ENCODE measurements around the gene LAPTM4A. TPM values are rescaled to one million over a fixed set of nuclear protein-coding genes. Genes with fewer than 3 reads are reported as not detected.
"Not testable (repeated sequence)": the region's sequence is repeated elsewhere in the genome, so short reads cannot be mapped to it uniquely, and the experiment has no call there.

The LAPTM4A gene
- total RNA-seq, 1 donor from 2014 or later = 206 TPM

DNA sequence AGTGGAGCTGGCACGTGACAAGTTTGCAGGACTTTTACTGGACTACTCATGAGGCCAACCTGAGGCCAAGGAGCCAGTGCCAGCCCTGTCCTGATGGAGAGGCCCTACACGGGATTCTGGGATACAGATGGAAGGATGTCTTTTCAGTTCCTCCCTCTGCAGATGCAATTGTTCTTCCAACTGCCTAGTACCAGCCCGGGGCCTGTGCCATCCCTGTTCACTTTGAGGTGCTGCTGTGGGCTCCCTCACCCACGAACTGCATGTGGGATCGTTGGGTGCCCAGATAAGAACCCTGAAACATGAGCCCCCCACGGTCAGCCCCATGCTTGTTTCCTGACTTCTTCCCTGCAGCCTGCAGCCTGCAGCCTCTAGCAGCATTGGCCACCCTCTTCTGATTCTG, 25.3 kb upstream of the LAPTM4A start:
- DNase-seq = no peak

DNA sequence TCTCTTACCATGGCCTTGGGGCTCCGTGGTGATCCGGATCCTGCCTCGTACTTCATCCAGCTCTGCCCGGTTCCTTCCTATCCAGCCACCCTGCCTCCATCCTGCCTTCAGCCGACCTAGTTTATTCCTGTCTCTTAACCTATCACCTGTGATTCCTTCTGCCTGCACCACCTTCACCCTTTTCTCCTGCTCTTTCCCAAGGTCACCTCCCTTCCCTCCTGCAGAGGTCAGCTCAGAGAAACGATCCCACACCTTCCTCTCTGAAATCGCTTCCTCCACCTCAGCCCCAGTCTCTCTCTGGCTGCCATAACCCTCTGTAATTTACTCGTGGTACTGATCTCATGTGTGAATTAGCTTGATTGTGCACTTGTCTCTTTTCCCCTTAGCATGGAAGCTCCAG, 23.5 kb upstream of the LAPTM4A start:
- no peak for DNase-seq

DNA sequence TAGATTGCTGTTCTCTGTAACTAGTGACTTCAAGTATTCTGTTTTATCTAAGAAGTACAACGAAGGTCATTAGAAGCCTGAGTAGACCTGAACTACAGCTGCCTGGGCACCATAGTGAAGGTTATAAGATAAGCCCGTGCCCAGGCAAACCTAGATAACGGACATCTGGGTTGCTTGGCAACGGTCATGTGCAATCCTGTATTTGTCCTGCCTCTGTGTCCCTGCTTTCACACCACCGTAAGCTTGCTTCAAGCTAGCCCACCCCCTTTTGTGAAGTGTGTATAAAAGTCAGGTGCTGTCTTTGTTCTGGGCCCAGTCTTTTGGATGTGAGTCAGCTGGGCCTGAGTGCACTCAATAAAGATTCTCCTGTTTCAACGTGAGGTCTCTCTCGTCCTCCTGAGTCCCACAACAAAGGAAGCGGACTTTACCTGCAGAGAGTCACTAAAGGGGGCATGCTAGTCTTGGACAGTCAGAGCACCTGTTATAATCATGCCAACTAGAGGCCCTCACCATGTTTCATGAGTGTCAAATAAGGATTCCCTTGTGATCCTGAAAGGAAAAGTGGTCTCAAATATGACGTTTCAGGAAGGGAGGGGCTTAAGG, 22.7 kb upstream of the LAPTM4A start:
- not testable (repeated sequence) for DNase-seq

DNA sequence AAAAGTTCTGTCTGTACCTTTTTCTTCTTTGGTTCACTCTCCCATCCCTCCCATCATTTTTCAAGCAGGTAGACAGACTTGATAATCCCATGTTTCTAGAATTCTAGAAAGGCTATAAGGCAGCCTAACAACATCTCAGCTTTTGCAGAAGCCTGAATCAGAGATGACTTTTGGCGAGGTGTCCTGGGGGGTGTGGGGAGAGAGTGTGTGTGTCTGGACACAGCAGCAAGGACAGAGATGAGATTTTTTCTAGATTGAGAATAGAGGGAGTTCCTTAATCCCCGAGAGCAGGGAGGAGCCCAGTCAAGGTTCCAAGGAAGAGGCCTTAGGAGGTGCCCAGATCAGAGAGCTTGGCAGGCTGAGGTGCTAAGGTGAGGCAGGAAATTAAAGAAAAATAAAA, 22.0 kb upstream of the LAPTM4A start:
- no peak for DNase-seq

DNA sequence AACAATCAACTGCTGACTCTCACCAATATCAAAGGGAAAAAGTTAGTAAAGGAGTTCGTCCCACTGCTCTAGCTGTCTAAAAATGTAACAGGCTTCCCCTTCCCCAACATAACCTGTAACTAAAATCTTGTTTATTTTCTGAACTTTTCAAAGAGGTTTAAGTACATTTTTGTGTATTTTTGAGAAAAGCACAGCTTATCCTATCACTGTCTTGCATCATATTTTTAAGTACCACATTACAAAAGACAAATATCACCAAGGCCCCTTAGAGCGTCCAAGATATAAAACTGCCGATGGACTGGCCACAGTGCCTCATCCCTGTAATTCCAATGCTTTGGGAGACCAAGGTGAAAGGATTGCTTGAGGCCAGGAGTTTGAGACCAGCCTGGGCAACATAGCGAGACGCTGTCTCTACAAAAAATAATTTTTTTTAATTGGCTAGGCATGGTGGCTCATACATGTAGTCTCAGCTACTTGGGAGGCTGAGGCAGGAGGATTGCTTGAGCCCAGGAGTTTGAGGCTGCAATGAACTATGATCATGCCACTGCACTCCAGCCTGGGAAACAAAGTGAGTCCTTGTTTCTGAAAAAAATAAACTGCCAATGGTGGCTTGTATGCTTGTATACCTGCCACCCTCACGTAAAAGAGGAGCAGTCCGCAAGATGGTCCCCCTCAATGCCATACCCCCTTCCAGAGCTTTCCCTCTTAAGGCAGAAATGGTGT, 21.2 kb upstream of the LAPTM4A start:
- no peak for DNase-seq

DNA sequence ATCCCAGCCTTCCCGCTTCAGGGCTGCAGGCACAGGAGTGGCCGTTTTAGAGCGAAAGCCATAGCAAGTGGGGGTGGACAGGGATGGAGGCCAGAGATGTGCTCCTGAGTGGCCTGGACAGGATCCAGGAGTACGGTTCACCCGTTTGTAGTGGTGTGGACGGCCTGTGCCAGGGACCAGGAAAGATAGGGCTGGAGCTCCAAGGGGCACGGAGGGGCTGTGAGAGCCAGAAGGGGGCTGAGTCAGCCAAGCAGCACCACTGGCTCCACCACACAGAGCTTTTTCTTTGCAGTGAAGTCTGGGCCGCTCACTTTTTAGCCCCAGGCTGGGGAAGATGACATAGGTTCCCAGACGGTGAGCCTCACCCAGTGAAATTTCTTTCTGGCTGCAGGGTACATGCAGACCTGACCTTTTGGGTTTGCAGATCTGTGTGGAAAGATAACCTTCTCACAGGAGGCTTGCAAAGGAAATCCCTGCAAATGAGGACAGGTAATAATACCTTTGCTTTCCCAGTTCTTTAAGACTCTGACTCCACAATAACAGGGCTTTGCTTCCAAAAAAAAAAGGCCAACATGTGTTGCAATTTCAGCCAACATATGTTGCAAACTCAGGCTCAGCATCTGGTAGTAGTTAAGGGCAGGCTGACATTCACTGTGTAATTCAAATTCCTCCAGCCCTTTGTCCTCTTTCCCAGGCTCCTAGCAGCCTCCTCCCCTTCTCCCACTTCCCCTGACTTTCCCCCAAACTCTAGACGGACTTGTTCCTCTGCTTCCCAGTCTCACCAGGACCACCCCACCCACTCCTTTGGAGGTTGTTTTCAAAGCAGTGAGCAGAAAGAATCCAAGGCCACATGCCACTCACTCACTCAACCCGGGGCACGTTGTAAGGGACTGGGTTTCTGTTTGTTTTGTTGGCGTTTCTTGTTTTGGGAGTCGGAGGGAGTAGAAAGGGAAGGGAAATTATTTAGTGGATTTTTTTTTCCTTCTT, 20.3 kb upstream of the LAPTM4A start:
- DNase-seq = peak; percentile 97

DNA sequence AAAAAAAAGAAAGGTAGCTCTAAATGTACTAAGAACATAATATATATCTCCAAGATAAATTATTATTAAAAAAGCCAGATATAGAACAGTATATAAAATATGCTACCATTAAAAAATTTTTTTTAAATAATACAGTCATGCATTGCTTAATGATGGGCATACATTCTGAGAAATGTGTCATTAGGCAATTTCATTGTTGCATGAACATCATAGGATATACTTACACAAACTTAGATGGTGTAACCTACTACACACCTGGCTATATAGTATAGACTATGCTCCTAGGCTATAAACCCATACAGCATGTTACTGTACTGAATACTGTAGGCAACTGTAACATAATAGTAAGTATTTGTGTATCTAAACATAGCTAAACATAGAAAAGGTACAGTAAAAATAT, 18.3 kb upstream of the LAPTM4A start:
- no peak for DNase-seq

DNA sequence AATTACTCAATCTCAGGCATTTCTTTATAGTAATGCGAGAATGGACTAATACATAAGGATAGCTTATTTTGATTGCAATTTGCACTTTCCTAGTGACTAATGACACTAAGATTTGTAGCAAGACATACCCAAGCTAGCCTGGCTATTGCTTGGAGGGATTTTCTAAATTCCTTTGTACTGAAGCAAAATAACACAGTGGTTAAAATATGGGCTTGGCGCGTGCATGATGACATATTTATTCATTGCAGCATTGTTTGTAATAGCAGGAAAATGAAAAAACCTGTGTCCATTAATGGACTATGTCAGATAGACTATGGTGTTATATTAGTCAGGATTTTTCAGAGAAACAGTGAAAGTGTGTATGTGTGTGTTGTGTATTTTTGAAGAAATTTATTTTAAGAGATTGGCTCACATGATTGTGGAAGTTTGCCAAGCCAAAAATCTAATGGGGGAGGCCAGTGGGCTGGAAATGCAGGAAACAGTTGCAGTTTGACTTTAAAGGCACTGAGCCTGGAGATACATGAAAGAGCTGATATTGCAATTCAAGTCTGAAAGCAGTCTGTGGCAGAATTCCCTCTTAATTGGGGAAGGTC, 16.7 kb upstream of the LAPTM4A start:
- peak; percentile 93 for DNase-seq

DNA sequence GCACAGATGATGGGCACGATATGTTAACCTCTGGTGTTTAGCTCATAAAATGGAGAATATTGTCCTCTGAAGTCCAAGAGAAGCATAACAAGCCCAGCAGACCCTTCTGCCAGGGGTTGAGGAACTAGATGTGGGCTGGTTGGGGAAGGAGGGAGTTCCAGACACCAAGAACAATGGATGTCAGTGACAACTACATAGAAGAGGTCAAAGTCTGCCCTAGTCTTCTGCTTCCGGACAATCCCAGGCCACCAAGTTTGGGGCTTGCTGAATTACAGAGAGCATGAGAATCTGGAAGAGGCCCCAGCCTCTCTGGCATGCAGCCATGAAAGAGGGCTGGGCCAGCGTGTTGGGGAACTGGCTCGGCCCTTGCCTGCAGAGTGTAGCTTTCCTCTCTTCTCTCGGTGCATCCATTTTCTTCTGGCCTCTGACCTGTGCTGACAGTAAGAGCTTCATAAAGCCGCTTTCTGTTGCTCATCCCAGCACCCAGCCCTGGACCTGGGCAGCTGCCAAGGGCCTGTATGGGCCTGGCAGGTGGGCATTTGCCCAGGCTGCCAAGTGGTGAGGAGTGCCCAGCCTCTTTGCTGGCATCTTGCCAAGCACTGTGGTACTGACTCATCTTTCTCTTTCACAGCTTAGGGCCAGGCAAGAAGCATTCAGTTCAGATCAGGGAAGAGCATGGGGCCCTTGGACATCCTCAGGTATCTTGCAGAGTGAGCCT, 14.6 kb upstream of the LAPTM4A start:
- DNase-seq = no peak

DNA sequence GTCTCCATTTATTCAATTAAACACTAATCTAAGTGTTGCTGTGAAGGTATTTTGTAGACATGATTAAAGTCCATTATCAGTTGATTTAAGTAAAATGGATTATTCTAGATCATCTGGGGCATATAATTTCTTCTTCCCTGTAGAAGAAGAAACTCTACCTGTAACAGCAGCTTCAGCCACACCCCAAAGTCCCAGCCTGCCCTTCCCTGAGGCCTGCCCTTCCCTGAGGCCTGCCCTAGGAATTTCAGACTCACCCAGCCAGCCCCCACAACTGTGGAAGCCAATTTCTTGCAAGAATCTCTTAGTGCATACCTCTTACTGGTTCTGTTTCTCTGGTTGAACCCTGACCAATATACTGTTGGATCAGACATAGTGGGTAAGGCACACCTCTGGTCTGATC, 13.4 kb upstream of the LAPTM4A start:
- DNase-seq = no peak

DNA sequence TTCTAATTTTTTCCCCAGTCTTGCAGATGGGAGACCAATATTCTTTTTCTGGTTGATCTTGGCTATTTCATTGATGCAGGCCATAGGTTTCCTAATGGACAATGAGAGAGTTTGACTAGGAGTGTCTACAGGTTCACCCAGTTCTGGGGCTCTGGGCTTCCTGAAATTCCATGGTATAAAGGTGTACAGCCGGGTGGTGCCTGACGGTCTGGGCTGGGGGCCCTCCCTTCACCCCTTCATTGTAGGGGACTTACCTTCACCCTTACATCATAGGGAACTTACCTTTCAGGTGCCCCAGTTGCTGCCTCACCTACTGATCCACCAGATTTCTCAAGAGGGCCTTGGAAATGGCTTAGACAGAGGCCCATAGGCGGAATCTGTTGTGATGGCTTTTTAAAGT, 13.0 kb upstream of the LAPTM4A start:
- DNase-seq = no peak

DNA sequence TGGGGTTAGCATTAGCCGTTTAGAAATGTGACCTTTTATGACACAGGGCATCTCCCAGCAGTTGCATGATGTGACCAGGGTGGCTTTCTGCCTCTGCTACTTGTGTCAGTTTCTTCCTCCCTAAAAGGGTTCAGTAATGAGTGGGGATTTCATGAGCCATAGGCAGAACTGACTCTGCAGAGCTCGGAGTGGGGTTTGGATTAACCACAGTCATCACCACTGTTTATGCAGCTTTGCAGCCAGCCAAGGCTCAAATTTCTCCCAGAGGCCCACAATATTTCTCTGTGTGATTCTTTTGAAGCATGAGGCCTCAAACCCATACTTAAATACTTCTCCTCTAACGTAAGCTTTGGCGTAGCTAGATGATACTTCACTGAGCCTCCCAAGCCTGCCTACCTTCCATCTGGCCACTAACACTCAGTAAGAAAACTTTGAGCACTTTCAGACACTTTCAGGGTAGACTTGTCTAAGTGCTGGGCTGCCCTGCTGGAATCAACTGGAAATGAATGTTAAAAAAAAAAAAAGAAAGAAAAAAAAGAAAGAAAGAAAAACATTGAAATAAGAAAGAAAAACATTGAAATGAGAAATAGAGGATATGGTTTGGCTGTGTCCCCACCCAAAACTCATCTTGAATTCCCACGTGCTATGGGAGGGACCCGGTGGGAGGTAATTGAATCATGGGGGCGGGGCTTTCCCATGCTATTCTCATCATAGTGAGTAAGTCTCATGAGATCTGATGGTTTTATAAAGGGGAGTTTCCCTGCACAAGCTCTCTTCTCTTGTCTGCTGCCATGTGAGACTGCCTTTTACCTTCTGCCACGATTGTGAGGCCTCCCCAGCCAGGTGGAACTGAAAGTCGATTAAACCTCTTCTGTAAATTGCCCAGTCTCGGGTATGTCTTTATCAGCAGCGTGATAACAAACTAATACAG, 11.5 kb upstream of the LAPTM4A start:
- peak; percentile 91 for DNase-seq

DNA sequence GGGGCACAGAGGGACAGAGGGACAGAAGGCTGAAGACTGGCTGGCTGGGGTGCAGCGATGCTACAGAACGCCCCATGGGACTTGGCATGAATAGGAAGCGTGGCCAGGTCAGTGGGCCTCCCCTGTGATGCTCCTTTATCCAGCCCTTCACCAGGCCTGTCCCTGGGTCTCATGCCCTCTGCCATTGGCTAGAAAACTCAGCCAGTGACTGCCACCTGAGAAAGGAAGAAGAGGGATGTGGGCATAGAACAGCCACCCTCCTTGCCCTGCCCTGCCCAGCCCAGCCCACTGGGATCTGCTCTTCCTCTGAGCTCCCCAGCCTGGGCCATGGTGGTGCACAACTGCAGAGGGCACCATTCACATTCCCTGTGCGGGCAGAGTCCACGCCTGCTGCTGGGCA, 10.5 kb upstream of the LAPTM4A start:
- no peak for DNase-seq

DNA sequence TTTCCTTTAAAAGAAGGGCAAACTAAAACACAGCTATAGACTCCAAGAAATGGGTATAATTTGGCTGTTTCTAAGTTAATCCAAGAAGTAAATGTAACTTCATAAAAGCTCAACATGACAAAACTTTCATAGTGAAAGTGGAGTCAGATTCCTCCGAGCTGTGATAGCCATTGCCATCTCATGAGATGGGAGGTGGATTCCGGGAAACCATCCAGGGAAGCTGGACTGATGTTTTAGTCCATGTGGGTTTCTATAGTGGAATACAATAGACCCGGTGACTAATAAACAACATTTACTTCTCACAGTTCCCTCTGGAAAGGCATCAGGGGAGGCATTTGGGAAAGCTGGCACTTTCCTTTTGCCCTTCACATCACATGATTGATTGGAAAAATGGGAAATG, 10.0 kb upstream of the LAPTM4A start:
- no peak for DNase-seq

DNA sequence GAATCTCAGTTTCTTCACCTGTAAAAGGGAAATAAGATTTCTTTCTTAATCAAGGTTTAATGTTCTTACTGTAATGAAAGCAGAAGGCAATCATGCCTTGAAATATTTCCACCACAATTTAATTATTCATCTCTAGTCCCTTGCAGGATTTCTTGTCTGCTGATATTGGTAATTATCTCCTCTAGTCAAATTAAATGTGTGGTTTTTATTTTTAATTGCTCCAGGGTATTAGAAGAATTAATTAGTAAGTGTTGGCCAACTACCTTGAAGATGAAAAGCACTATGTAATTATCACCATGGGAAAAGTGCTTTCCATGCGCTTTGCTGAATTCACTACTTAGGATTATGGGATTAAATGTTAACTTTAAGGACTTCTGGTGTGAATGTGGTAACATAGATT, 8.7 kb upstream of the LAPTM4A start:
- DNase-seq = no peak

DNA sequence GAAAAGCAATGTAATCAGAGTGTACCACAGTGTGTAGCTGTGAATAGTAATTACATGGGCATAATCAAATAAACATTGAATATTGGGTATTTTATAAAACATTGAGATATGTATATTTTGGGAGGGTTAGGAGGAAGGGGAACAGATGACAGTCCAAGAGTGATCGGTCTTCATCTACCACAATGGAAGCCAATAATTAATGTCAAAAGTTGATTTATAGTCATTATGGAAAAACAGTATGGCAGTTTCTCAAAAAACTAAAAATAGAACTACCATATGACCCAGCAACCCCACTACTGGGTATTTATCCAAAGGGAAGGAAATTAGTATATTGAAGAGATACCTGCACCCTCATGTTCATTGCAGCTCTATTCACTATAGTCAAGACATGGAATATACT, 5.8 kb upstream of the LAPTM4A start:
- no peak for DNase-seq

DNA sequence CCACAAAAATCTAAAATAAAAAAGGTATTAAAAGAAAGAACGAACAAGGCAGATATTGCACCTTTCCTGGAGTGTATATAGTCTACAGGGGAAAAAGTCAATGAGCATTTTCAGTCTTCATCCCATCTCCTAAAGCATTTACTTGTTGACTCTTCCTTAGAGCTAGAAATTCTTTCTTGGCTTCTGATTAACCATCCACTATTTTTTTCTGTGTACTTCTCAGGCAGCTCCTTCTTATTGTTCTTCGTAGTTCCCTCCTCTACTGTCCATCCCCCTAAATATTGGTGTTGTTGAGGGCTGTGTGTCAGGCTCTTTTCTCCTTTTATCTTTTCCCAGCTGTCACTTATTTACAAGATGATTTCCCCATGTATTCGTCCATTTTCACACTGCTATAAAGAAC, 3.5 kb upstream of the LAPTM4A start:
- DNase-seq = no peak

DNA sequence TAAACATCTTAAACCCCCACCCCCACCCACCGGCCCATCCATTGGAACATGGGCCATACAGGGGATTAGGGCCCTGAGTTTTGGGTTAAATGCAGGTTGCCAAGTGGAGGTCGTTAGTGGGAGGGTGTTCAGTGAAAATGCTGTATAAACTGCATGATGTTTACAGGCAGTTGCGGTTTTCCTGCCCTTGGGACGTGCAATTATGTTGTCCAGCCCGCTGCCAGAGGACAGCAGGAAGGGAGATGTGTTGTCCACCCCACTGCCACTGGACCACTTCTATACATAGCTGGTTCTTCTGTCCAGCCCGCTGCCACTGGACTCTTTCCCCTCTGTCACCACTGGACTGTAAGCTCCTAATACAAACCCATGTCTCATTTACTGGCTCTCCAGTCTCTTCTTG, 2.7 kb upstream of the LAPTM4A start:
- DNase-seq = no peak

DNA sequence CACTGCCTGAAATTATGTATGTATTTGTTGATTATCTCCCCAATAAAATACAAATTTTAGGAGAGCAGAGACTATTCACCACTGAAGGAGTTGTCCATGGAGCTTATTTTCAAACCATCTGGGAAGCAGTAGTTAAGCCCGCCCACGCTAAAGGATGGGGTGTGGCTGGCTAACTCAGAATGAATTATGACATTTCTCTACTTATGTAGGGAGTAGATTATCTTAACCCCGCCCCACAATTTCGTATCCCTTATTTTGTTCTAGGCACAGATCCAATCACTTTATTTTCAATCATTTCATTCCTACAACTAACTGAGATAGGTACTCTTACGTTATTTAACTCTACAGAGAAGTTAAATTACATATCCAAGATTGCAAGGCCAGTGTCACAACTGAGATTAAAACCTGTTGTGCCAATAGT, 1.4 kb upstream of the LAPTM4A start:
- DNase-seq = peak; percentile 84

DNA sequence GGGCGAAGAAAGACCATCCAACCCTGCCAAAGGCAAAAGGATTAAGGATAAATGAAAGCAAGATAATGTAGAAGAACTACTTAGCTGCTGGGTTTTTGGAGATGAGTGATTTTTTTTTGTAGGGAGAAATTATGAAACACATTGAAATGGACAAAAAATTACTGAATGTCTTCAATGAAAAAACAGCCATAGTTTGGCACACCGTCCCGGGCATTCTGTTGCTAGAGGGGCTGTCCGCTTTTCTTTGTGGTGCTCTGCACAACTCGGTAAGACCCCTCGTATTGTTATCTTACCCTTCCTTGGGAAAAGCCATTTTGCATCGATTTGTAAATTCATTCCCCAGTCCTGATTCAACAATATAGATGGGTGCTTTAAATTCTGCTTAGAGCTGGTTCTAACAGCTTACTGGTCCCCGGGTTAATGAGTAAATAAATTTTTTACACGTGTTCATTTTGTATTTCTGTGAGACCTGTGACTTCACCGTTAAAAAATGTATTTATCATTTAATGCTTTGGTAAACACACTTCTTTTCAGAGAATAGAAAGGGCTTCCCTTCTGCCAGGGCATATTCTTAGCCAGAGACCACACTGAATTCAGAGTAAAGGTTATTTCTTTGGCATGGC, 912 bp upstream of the LAPTM4A start:
- DNase-seq = peak; percentile 66
